HEK293 (cell line): ENCODE measurements around the gene PDSS2.

ENCODE experiments used
- HOXA7 ChIP-seq: sonication (generic); formaldehyde crosslinking; IDR thresholded peaks from 2 replicates; pipeline ENCODE4 v1.8.1; 2022; ENCODE audit warnings: missing genetic modification reagents, borderline replicate concordance
- HOXC10 ChIP-seq: sonication (generic); formaldehyde crosslinking; IDR thresholded peaks from 2 replicates; pipeline ENCODE4 v1.8.1; 2023; ENCODE audit warnings: mild to moderate bottlenecking, missing genetic modification reagents
- SALL2 ChIP-seq: fragments of 450-650 bp; formaldehyde crosslinking; IDR thresholded peaks from 2 replicates; pipeline ENCODE4 v1.5.0; 2017; ENCODE audit warnings: missing biosample characterization, mild to moderate bottlenecking, missing genetic modification characterization, borderline replicate concordance
- YY1 ChIP-seq: fragments of 450-650 bp; formaldehyde crosslinking; IDR thresholded peaks from 2 replicates; pipeline ENCODE4 v1.5.1; 2018; ENCODE audit warnings: missing biosample characterization, missing genetic modification characterization
- ZNF169 ChIP-seq: fragments of 450-650 bp; formaldehyde crosslinking; IDR thresholded peaks from 2 replicates; pipeline ENCODE4 v1.5.1; 2016; ENCODE audit warnings: missing biosample characterization, missing genetic modification characterization
- ZNF184 ChIP-seq: fragments of 450-650 bp; IDR thresholded peaks from 2 replicates; pipeline ENCODE4 v1.5.1; 2018; ENCODE audit warnings: missing biosample characterization, mild to moderate bottlenecking, missing genetic modification characterization
- ZNF302 ChIP-seq: fragments of 450-650 bp; formaldehyde crosslinking; IDR thresholded peaks from 2 replicates; pipeline ENCODE4 v1.5.1; 2016; ENCODE audit warnings: missing biosample characterization, missing genetic modification characterization, low read depth
- ZNF335 ChIP-seq: fragments of 450-650 bp; formaldehyde crosslinking; conservative IDR thresholded peaks from 2 replicates; pipeline ENCODE4 v1.5.1; 2016; ENCODE audit warnings: missing biosample characterization, missing genetic modification characterization
- ZNF654 ChIP-seq: fragments of 450-650 bp; formaldehyde crosslinking; IDR thresholded peaks from 2 replicates; pipeline ENCODE4 v1.5.1; 2016; ENCODE audit warnings: low read depth, missing biosample characterization, missing genetic modification characterization
- TF ChIP-seq, protein P1 (sequence below): fragments of 450-650 bp; formaldehyde crosslinking; IDR thresholded peaks from 2 replicates; pipeline ENCODE4 v1.5.1; 2016; ENCODE audit warnings: missing biosample characterization, missing genetic modification characterization
- TF ChIP-seq, protein P2 (sequence below): fragments of 450-650 bp; formaldehyde crosslinking; IDR thresholded peaks from 2 replicates; pipeline ENCODE4 v1.5.1; 2016; ENCODE audit warnings: missing biosample characterization, missing genetic modification characterization
- TF ChIP-seq, protein P3 (sequence below): fragments of 450-650 bp; formaldehyde crosslinking; IDR thresholded peaks from 2 replicates; pipeline ENCODE4 v1.5.1; 2016; ENCODE audit warnings: missing biosample characterization, missing genetic modification characterization
- TF ChIP-seq, protein P4 (sequence below): fragments of 450-650 bp; formaldehyde crosslinking; IDR thresholded peaks from 2 replicates; pipeline ENCODE4 v1.5.1; 2017; ENCODE audit warnings: missing biosample characterization, missing genetic modification characterization

DNA sequence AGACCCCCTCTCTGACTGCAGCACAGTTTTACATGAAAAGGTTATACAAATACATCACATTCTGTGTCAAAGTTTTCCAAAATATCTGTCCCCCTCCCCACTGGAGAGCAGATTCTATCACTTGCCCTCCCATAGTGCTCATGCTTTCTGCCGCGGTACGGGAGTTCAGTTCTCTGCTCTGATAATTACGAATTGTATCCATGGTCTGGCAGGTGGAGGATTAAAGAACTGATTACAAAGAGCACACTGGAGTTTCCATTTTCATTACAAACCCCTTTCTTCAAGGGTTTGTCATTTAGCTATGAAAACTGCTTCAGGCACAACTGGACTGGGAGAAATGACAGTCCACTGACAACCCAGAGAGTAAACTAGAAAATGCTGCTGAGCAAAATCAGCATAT lies 166.0 kb downstream of the PDSS2 start:
- TF ChIP-seq, protein P1, sequence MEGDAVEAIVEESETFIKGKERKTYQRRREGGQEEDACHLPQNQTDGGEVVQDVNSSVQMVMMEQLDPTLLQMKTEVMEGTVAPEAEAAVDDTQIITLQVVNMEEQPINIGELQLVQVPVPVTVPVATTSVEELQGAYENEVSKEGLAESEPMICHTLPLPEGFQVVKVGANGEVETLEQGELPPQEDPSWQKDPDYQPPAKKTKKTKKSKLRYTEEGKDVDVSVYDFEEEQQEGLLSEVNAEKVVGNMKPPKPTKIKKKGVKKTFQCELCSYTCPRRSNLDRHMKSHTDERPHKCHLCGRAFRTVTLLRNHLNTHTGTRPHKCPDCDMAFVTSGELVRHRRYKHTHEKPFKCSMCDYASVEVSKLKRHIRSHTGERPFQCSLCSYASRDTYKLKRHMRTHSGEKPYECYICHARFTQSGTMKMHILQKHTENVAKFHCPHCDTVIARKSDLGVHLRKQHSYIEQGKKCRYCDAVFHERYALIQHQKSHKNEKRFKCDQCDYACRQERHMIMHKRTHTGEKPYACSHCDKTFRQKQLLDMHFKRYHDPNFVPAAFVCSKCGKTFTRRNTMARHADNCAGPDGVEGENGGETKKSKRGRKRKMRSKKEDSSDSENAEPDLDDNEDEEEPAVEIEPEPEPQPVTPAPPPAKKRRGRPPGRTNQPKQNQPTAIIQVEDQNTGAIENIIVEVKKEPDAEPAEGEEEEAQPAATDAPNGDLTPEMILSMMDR, result no peak
- no peak for TF ChIP-seq SALL2 (tag by site-specific recombination)
- TF ChIP-seq HOXC10 (CRISPR knock-in tag), result no peak
- no peak for TF ChIP-seq ZNF335
- no peak for TF ChIP-seq ZNF184 (tag by site-specific recombination)
- no peak for TF ChIP-seq ZNF654 (tag by site-specific recombination)
- TF ChIP-seq, protein P2, sequence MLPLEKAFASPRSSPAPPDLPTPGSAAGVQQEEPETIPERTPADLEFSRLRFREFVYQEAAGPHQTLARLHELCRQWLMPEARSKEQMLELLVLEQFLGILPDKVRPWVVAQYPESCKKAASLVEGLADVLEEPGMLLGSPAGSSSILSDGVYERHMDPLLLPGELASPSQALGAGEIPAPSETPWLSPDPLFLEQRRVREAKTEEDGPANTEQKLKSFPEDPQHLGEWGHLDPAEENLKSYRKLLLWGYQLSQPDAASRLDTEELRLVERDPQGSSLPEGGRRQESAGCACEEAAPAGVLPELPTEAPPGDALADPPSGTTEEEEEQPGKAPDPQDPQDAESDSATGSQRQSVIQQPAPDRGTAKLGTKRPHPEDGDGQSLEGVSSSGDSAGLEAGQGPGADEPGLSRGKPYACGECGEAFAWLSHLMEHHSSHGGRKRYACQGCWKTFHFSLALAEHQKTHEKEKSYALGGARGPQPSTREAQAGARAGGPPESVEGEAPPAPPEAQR (tag by site-specific recombination), result no peak
- no peak for TF ChIP-seq YY1 (tag by site-specific recombination)
- TF ChIP-seq, protein P3, sequence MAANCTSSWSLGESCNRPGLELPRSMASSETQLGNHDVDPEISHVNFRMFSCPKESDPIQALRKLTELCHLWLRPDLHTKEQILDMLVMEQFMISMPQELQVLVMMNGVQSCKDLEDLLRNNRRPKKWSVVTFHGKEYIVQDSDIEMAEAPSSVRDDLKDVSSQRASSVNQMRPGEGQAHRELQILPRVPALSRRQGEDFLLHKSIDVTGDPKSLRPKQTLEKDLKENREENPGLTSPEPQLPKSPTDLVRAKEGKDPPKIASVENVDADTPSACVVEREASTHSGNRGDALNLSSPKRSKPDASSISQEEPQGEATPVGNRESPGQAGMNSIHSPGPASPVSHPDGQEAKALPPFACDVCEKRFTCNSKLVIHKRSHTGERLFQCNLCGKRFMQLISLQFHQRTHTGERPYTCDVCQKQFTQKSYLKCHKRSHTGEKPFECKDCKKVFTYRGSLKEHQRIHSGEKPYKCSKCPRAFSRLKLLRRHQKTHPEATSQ, result no peak
- no peak for TF ChIP-seq ZNF169
- TF ChIP-seq, protein P4, sequence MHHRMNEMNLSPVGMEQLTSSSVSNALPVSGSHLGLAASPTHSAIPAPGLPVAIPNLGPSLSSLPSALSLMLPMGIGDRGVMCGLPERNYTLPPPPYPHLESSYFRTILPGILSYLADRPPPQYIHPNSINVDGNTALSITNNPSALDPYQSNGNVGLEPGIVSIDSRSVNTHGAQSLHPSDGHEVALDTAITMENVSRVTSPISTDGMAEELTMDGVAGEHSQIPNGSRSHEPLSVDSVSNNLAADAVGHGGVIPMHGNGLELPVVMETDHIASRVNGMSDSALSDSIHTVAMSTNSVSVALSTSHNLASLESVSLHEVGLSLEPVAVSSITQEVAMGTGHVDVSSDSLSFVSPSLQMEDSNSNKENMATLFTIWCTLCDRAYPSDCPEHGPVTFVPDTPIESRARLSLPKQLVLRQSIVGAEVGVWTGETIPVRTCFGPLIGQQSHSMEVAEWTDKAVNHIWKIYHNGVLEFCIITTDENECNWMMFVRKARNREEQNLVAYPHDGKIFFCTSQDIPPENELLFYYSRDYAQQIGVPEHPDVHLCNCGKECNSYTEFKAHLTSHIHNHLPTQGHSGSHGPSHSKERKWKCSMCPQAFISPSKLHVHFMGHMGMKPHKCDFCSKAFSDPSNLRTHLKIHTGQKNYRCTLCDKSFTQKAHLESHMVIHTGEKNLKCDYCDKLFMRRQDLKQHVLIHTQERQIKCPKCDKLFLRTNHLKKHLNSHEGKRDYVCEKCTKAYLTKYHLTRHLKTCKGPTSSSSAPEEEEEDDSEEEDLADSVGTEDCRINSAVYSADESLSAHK (tag by site-specific recombination), result no peak
- TF ChIP-seq HOXA7, result no peak
- TF ChIP-seq ZNF302 (tag by site-specific recombination), result no peak
